ENCODE measurements around the gene RNF138. TPM values are rescaled to one million over a fixed set of nuclear protein-coding genes. Genes with fewer than 3 reads are reported as not detected.
A peak's percentile ranks its signal among the peaks of the same experiment; 100 is the strongest.

Gene RNF138
- total and polyA plus RNA-seq, 10 of the 15 experiments (the other 5 are each of a cell fraction or from before 2014, with no cell fraction given), result 24.2 to 75.2 (median 40.1) TPM

GRCh38 chr18:32091724-32092421 lies at the start of gene RNF138 (continued):
- TF ChIP-seq CEBPZ (IDR thresholded peaks at IDR 0.05; ENCODE audit: low read depth, low read length) (no peak), BCLAF1 (IDR thresholded peaks at IDR 0.05) (no peak), KLF5 (IDR thresholded peaks at IDR 0.05; ENCODE audit: partially characterized antibody) (no peak), TAF1 (IDR thresholded peaks at IDR 0.05; ENCODE audit: borderline replicate concordance, low read depth, low read length) (peak; percentile 48; the same call in 1 of the 2 replicates), SP1 (IDR thresholded peaks at IDR 0.05; ENCODE audit: low read depth, low read length) (peak; percentile 46), HCFC1 (IDR thresholded peaks at IDR 0.05; ENCODE audit: low read length) (peak; percentile 20; the same call in 1 of the 2 replicates), TBL1XR1 (IDR thresholded peaks at IDR 0.05; ENCODE audit: low read depth, low read length) (no peak), RELB (IDR thresholded peaks at IDR 0.05; ENCODE audit: low read depth) (peak; percentile 46), ZNF274 (IDR thresholded peaks at IDR 0.05; ENCODE audit: insufficient read depth, insufficient read length) (no peak), ZNF384 (IDR thresholded peaks at IDR 0.05; ENCODE audit: borderline replicate concordance, low read depth, low read length) (no peak), PML (IDR thresholded peaks at IDR 0.05; ENCODE audit: low read length) (peak; percentile 76; the same call in 1 of the 2 replicates), TCF3 (IDR thresholded peaks at IDR 0.05; ENCODE audit: borderline replicate concordance, insufficient read depth, low read depth, low read length) (peak; percentile 92), HDAC6 (IDR thresholded peaks at IDR 0.05; ENCODE audit: unreplicated experiment) (peak; percentile 26), RAD51 (IDR thresholded peaks at IDR 0.05) (0 out of 2 replicates have a peak, but pooled peaks have one; percentile 0), CREM (IDR thresholded peaks at IDR 0.05; ENCODE audit: low read depth) (peak; percentile 97), PAX8 (IDR thresholded peaks at IDR 0.05) (no peak), IKZF1 (conservative IDR thresholded peaks at IDR 0.05) (peak; percentile 84), SUPT20H (IDR thresholded peaks at IDR 0.05; ENCODE audit: borderline replicate concordance, control insufficient read depth, low read depth, low read length) (no peak), ZSCAN29 (IDR thresholded peaks at IDR 0.05) (peak; percentile 71; the same call in 1 of the 2 replicates)
